Gastrocnemius medialis (tissue), 4 donors: Measurements from ENCODE around the gene ST6GALNAC4.

Experiments
- CTCF ChIP-seq, 5 experiments: fragments of 450-650 bp in 3 of 5; fragments of 200-600 bp in 2 of 5; sonication (generic) in 2 of 5; IDR thresholded peaks in 4 of 5; conservative IDR thresholded peaks in 1 of 5; 1 replicate in 4 of 5; 2 replicates in 1 of 5; pipeline ENCODE4 v1.5.1; 2016 to 2019; ENCODE audit warnings: antibody characterized with exemption in 5 of 5, mild to moderate bottlenecking in 3 of 5, moderate library complexity in 3 of 5
- POLR2A ChIP-seq, 2 donors: fragments of 450-650 bp; IDR thresholded peaks; one replicate each; pipeline ENCODE4 v1.6.1; 2017; ENCODE audit warnings: antibody characterized with exemption in 2 of 2, mild to moderate bottlenecking in 2 of 2, moderate library complexity in 2 of 2

GRCh38 chr9:127931092-127931881 is 14.4 kb upstream of the ST6GALNAC4 start:
- no peak for TF ChIP-seq CTCF (IDR thresholded peaks at IDR 0.05 in 4 of 5, conservative IDR thresholded peaks at IDR 0.05 in 1 of 5)
- no peak for TF ChIP-seq POLR2A (IDR thresholded peaks at IDR 0.05)
